Hepatocyte (in vitro differentiated cells): ENCODE results near the gene TREH. TPM values are rescaled to one million over a fixed set of nuclear protein-coding genes. Genes with fewer than 3 reads are reported as not detected.

Source experiments
- DNase-seq: peaks from one replicate; pipeline ENCODE4 v3.0.0-alpha.2; 2016; ENCODE audit warnings: low spot score
- H2AFZ ChIP-seq: fragments of 200-600 bp; sonication (generic); 2 replicates; pipeline ENCODE4 v1.6.0; 2016; ENCODE audit warnings: antibody characterized with exemption, mild to moderate bottlenecking
- H3K27ac ChIP-seq: fragments of 200-600 bp; sonication (generic); 2 replicates; pipeline ENCODE4 v1.5.1; 2016; ENCODE audit warnings: mild to moderate bottlenecking
- H3K27me3 ChIP-seq: fragments of 200-600 bp; sonication (generic); 2 replicates; pipeline ENCODE4 v1.6.1; 2016
- H3K36me3 ChIP-seq: fragments of 200-600 bp; sonication (generic); replicated peaks from 2 replicates; pipeline ENCODE4 v1.5.1; 2016; ENCODE audit warnings: low read depth; ENCODE audit not compliant: insufficient read depth
- H3K4me1 ChIP-seq: fragments of 200-600 bp; sonication (generic); 2 replicates; pipeline ENCODE4 v1.5.1; 2016; ENCODE audit warnings: mild to moderate bottlenecking, moderate library complexity; ENCODE audit not compliant: insufficient read depth
- H3K4me2 ChIP-seq: fragments of 200-600 bp; sonication (generic); 2 replicates; pipeline ENCODE4 v1.6.0; 2016
- H3K4me3 ChIP-seq: fragments of 200-600 bp; sonication (generic); 2 replicates; pipeline ENCODE4 v1.5.1; 2016; ENCODE audit warnings: mild to moderate bottlenecking
- H3K79me2 ChIP-seq: fragments of 200-600 bp; sonication (generic); 2 replicates; pipeline ENCODE4 v1.6.0; 2017; ENCODE audit warnings: mild to moderate bottlenecking
- H3K9me2 ChIP-seq: fragments of 200-600 bp; sonication (generic); replicated peaks from 2 replicates; pipeline ENCODE4 v1.6.0; 2017; ENCODE audit warnings: mild to moderate bottlenecking; ENCODE audit not compliant: insufficient read depth
- H3K9me3 ChIP-seq: fragments of 200-600 bp; sonication (generic); 2 replicates; pipeline ENCODE4 v1.5.1; 2016; ENCODE audit warnings: low read depth, mild to moderate bottlenecking
- H4K20me1 ChIP-seq: fragments of 200-600 bp; sonication (generic); 2 replicates; pipeline ENCODE4 v1.6.0; 2016; ENCODE audit warnings: mild to moderate bottlenecking; ENCODE audit not compliant: insufficient read depth, poor library complexity, severe bottlenecking
- CTCF ChIP-seq: fragments of 200-600 bp; sonication (generic); IDR thresholded peaks from 2 replicates; pipeline ENCODE4 v1.5.1; 2016; ENCODE audit warnings: antibody characterized with exemption, mild to moderate bottlenecking; ENCODE audit not compliant: poor library complexity
- EZH2 ChIP-seq: fragments of 200-600 bp; sonication (generic); IDR thresholded peaks from 2 replicates; pipeline ENCODE4 v1.6.1; 2016; ENCODE audit warnings: antibody characterized with exemption, mild to moderate bottlenecking, borderline replicate concordance
- EZH2phosphoT487 ChIP-seq: fragments of 200-600 bp; sonication (generic); IDR thresholded peaks from one replicate; pipeline ENCODE4 v1.6.1; 2018; ENCODE audit warnings: antibody characterized with exemption, mild to moderate bottlenecking, low read depth, moderate library complexity; ENCODE audit not compliant: unreplicated experiment, severe bottlenecking
- WGBS: methylation state at CpG from one replicate; pipeline ENCODE4 v1.1.6; 2016; ENCODE audit warnings: low lambda C conversion rate; ENCODE audit errors: missing lambda C conversion rate; 5-methylcytosine and 5-hydroxymethylcytosine counted together
- polyA plus RNA-seq: library from polyadenylated mRNA; unstranded; fragments of >200 nt; fragmentation: Nextera tagmentation; extraction: Ambion mirVana; gene quantifications from 2 replicates; pipeline ENCODE4 v1.2.1, GENCODE V29; 2016
- total RNA-seq: library from RNA; depleted of rRNA; stranded (reverse); fragments of >200 nt; gene quantifications from 2 replicates; pipeline ENCODE4 v1.2.3, GENCODE V29; 2014

TREH gene
- total and polyA plus RNA-seq, 2 experiments from 2014 or later, result 6.6 to 10.7 TPM

DNA sequence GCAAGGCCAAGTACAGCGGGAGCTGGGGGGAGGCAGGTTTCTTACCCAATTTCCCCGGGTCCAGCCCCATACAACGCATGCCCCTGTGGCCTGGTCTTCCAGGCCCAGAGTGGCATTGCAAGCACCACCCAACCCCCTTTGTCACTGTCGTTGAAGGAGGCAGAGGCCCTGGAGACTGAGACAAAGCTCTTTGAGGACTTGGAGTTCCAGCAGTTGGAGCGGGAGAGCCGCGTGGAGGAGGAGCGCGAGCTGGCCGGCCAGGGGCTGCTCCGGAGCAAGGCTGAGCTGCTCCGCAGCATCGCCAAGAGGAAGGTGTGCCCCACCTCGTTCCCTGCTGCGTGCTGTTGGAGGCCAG is 44.2 kb downstream of the TREH start:
- WGBS, result 39% methylated on average over 15 of the region's 15 CpGs
- H4K20me1 ChIP-seq, result no peaks in the 10 kb centered on the region
- no peaks in the 10 kb centered on the region for H3K9me3 ChIP-seq
- peaks cover 20% of the 10 kb centered on the region for H3K4me1 ChIP-seq
- no peaks in the 10 kb centered on the region for H3K27me3 ChIP-seq
- H3K4me2 ChIP-seq, result peak overlapping the region; percentile 75
- H3K79me2 ChIP-seq, result no peaks in the 10 kb centered on the region
- H3K27ac ChIP-seq, result peak overlapping the region; percentile 67
- no peaks in the 10 kb centered on the region for H3K36me3 ChIP-seq
- H2AFZ ChIP-seq, result no peak overlapping the region
- TF ChIP-seq EZH2, result no peak
- TF ChIP-seq CTCF, result no peak
- no peak for TF ChIP-seq EZH2phosphoT487
- DNase-seq, result no peak
- no peaks in the 10 kb centered on the region for H3K9me2 ChIP-seq
- no peak overlapping the region for H3K4me3 ChIP-seq

DNA sequence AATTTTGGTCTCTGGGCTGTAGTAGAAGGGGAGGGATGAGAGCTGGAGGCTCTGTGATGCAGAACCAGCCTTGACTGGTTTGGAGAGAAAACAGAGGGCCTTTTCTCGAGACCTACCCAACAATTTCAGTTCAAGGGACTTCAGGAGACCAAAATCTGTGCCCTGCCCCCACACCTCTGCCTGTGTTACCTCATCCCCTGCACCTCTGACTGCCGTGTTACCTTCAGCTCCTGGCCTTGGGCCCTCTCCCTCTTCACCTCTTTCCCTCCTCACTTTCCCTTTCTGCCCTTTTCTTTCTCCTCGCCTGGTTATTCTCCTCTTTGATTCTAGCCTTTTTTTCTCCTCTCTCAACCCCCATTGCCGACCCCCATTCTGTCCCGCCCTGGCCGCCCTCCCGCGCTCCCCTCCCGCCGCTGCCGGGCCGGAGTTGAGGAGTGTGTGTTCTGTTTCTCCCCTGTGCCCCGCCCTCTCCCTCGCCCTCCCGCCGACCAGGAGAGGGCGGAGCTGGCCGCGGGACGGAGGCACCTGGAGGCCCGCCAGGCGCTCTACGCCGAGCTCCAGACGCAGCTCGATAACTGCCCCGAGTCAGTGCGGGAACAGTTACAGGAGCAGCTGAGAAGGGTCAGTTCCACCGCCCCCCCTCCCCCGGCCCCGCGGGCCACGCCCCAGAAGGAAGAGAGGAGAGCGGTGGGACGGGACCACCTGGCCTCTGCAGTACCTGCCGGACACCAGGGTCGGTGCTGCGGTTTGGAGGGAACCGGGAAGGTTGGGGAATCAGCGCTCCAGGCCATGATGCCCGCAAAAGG is 44.8 kb downstream of the TREH start:
- WGBS, result 7% methylated on average over 25 of the region's 41 CpGs
- Histone ChIP-seq H3K27me3 (no peaks in the 10 kb centered on the region), H3K9me3 (no peaks in the 10 kb centered on the region), H3K4me2 (peak overlapping the region; percentile 75), H3K4me3 (no peak overlapping the region), H3K9me2 (no peaks in the 10 kb centered on the region), H3K27ac (peak overlapping the region; percentile 67), H2AFZ (peak overlapping the region; percentile 23), H3K4me1 (peaks cover 20% of the 10 kb centered on the region), H3K79me2 (no peaks in the 10 kb centered on the region), H3K36me3 (no peaks in the 10 kb centered on the region), H4K20me1 (no peaks in the 10 kb centered on the region)
- DNase-seq, result peak; percentile 92
- TF ChIP-seq EZH2phosphoT487 (no peak), CTCF (peak; percentile 25), EZH2 (no peak)

DNA sequence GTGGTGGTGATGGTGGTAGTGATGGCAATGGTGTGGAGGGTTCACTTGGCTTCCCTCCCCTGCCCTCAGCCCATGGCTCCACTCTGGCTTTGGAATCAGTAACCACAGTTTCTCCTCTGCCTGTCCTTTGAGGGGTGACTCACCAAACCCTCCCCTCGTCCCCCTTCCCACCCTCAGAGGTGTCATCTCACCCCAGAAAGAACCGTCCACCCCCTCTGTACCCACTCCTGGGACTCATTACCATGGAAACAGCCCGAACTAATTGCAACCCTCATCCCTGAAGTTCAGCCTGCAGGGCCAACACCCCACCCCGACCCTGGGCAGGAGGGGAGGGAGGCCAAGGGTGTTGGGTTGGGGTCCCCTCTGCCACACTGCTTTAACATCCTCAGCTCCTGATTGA is 45.5 kb downstream of the TREH start:
- no peak overlapping the region for H3K4me3 ChIP-seq
- 73% methylated on average over 2 of the region's 4 CpGs for WGBS
- peak overlapping the region; percentile 67 for H3K27ac ChIP-seq
- H3K9me2 ChIP-seq, result no peaks in the 10 kb centered on the region
- H3K9me3 ChIP-seq, result no peaks in the 10 kb centered on the region
- H3K79me2 ChIP-seq, result no peaks in the 10 kb centered on the region
- H3K36me3 ChIP-seq, result no peaks in the 10 kb centered on the region
- no peak for DNase-seq
- no peak for TF ChIP-seq EZH2phosphoT487
- TF ChIP-seq EZH2, result no peak
- TF ChIP-seq CTCF, result no peak
- no peaks in the 10 kb centered on the region for H4K20me1 ChIP-seq
- peaks cover 20% of the 10 kb centered on the region for H3K4me1 ChIP-seq
- H3K4me2 ChIP-seq, result peak overlapping the region; percentile 75
- no peaks in the 10 kb centered on the region for H3K27me3 ChIP-seq
- no peak overlapping the region for H2AFZ ChIP-seq
